Mesenchymal stem cell (in vitro differentiated cells and primary cell): ENCODE data around the gene STOX1.

Source experiments
- DNase-seq: peaks from one replicate; pipeline ENCODE4 v3.0.0-alpha.2; 2013
- H2AFZ ChIP-seq: one replicate; pipeline ENCODE4 v1.6.1; 2013; ENCODE audit warnings: low read depth, mild to moderate bottlenecking, control low read depth, inconsistent platforms, low read length, moderate library complexity
- H2AK5ac ChIP-seq: 2 replicates; pipeline ENCODE4 v1.6.1; 2013; ENCODE audit warnings: low read length, moderate library complexity, mild to moderate bottlenecking, inconsistent platforms; ENCODE audit not compliant: severe bottlenecking
- H2BK120ac ChIP-seq: one replicate; pipeline ENCODE4 v1.6.1; 2013; ENCODE audit warnings: low read depth, mild to moderate bottlenecking, inconsistent platforms, low read length, moderate library complexity
- H2BK12ac ChIP-seq, 2 experiments: one replicate each; pipeline ENCODE4 v1.6.1; 2013; ENCODE audit warnings: inconsistent platforms in 2 of 2, low read length in 2 of 2, mild to moderate bottlenecking in 2 of 2, moderate library complexity in 2 of 2, control low read depth in 1 of 2
- H2BK15ac ChIP-seq: one replicate; pipeline ENCODE4 v1.6.1; 2013; ENCODE audit warnings: mild to moderate bottlenecking, low read depth, inconsistent platforms; ENCODE audit not compliant: poor library complexity, severe bottlenecking
- H2BK5ac ChIP-seq: 2 replicates; pipeline ENCODE4 v1.6.1; 2013; ENCODE audit warnings: low read depth, mild to moderate bottlenecking, low read length, control low read depth, inconsistent platforms; ENCODE audit not compliant: poor library complexity, severe bottlenecking
- H3K14ac ChIP-seq, 2 experiments: one replicate each; pipeline ENCODE4 v1.6.1; 2013; ENCODE audit warnings: inconsistent platforms in 2 of 2, low read length in 2 of 2, control low read depth in 1 of 2, mild to moderate bottlenecking in 1 of 2, moderate library complexity in 1 of 2
- H3K18ac ChIP-seq, 2 experiments: one replicate each; pipeline ENCODE4 v1.6.1; 2013; ENCODE audit warnings: inconsistent platforms in 2 of 2, low read length in 2 of 2, control low read depth in 1 of 2, low read depth in 1 of 2, mild to moderate bottlenecking in 1 of 2
- H3K23ac ChIP-seq, 2 experiments: one replicate each; pipeline ENCODE4 v1.6.1; 2013; ENCODE audit warnings: inconsistent platforms in 2 of 2, low read length in 2 of 2, mild to moderate bottlenecking in 2 of 2, moderate library complexity in 2 of 2, control low read depth in 1 of 2
- H3K27ac ChIP-seq: 2 replicates; pipeline ENCODE4 v1.5.1; 2013; ENCODE audit warnings: mild to moderate bottlenecking, moderate library complexity, low read length, control low read depth, inconsistent platforms; ENCODE audit not compliant: poor library complexity, severe bottlenecking
- H3K27me3 ChIP-seq, 2 experiments: 2 replicates each; pipeline versions ENCODE4 v1.6.1 to v1.7.0; 2013; ENCODE audit warnings: low read length in 2 of 2, mild to moderate bottlenecking in 2 of 2, moderate library complexity in 2 of 2, control low read depth in 1 of 2, inconsistent platforms in 1 of 2; ENCODE audit not compliant: control insufficient read depth in 1 of 2, insufficient read depth in 1 of 2
- H3K36me3 ChIP-seq, 2 experiments: 2 replicates each; pipeline versions ENCODE4 v1.6.1 to v1.7.0; 2013; ENCODE audit warnings: low read length in 2 of 2, control low read depth in 1 of 2, inconsistent platforms in 1 of 2, low read depth in 1 of 2, mild to moderate bottlenecking in 1 of 2; ENCODE audit not compliant: insufficient read depth in 2 of 2, control insufficient read depth in 1 of 2
- H3K4ac ChIP-seq, 2 experiments: one replicate each; pipeline ENCODE4 v1.6.1; 2013; ENCODE audit warnings: inconsistent platforms in 2 of 2, low read length in 2 of 2, mild to moderate bottlenecking in 2 of 2, moderate library complexity in 2 of 2, control low read depth in 1 of 2, low read depth in 1 of 2
- H3K4me1 ChIP-seq: 2 replicates; pipeline ENCODE4 v1.6.1; 2013; ENCODE audit warnings: low read depth, low read length, control low read depth; ENCODE audit not compliant: control insufficient read depth, insufficient read depth
- H3K4me2 ChIP-seq: 2 replicates; pipeline ENCODE4 v1.6.1; 2013; ENCODE audit warnings: low read length, mild to moderate bottlenecking, inconsistent platforms; ENCODE audit not compliant: poor library complexity, severe bottlenecking
- H3K4me3 ChIP-seq, 2 experiments: 2 replicates each; pipeline versions ENCODE4 v1.5.1 to v1.7.0; 2013; ENCODE audit warnings: low read length in 2 of 2, mild to moderate bottlenecking in 2 of 2, control low read depth in 1 of 2, low read depth in 1 of 2; ENCODE audit not compliant: insufficient read depth in 1 of 2
- H3K79me1 ChIP-seq: replicated peaks from 2 replicates; pipeline ENCODE4 v1.6.1; 2013; ENCODE audit warnings: mild to moderate bottlenecking, control low read depth, low read length, inconsistent platforms; ENCODE audit not compliant: poor library complexity, severe bottlenecking
- H3K9ac ChIP-seq: 2 replicates; pipeline ENCODE4 v1.7.0; 2013; ENCODE audit warnings: mild to moderate bottlenecking, low read length, moderate library complexity
- H3K9me3 ChIP-seq: 2 replicates; pipeline ENCODE4 v1.7.0; 2013; ENCODE audit warnings: mild to moderate bottlenecking, low read length; ENCODE audit not compliant: control insufficient read depth
- H4K8ac ChIP-seq: one replicate; pipeline ENCODE4 v1.6.1; 2013; ENCODE audit warnings: inconsistent platforms, mild to moderate bottlenecking, low read length, moderate library complexity
- H4K91ac ChIP-seq: one replicate; pipeline ENCODE4 v1.6.1; 2013; ENCODE audit warnings: mild to moderate bottlenecking, low read length, inconsistent platforms
- WGBS: methylation state at CpG from one replicate; pipeline ENCODE4 v1.1.7; 2013; ENCODE audit warnings: mixed read lengths; 5-methylcytosine and 5-hydroxymethylcytosine counted together

The STOX1 gene

GRCh38 chr10:68829521-68829920 is 2.2 kb downstream of the STOX1 start:
- no peak overlapping the region for H3K9ac ChIP-seq
- H2AFZ ChIP-seq, result no peak overlapping the region
- no peak overlapping the region for H3K4me2 ChIP-seq
- no peak overlapping the region for H4K8ac ChIP-seq
- no peak overlapping the region for H3K27ac ChIP-seq
- no peak overlapping the region for H2BK120ac ChIP-seq
- H3K4ac ChIP-seq, result no peak overlapping the region
- no peaks in the 10 kb centered on the region for H3K36me3 ChIP-seq
- no peak overlapping the region for H3K23ac ChIP-seq
- H2BK12ac ChIP-seq, result no peak overlapping the region
- no peaks in the 10 kb centered on the region for H3K79me1 ChIP-seq
- no peak overlapping the region for H2BK15ac ChIP-seq
- no peak overlapping the region for H4K91ac ChIP-seq
- no peaks in the 10 kb centered on the region for H3K9me3 ChIP-seq
- peaks cover 12% of the 10 kb centered on the region for H3K4me1 ChIP-seq
- no peak overlapping the region for H3K4me3 ChIP-seq
- H3K27me3 ChIP-seq, result peaks cover 20 to 52% of the 10 kb centered on the region in 2 experiments
- H2AK5ac ChIP-seq, result no peak overlapping the region
- no peak for DNase-seq
- no peak overlapping the region for H3K18ac ChIP-seq
- no peak overlapping the region for H2BK5ac ChIP-seq
- H3K14ac ChIP-seq, result no peak overlapping the region
- WGBS, result 93% methylated on average over 4 of the region's 6 CpGs

DNA sequence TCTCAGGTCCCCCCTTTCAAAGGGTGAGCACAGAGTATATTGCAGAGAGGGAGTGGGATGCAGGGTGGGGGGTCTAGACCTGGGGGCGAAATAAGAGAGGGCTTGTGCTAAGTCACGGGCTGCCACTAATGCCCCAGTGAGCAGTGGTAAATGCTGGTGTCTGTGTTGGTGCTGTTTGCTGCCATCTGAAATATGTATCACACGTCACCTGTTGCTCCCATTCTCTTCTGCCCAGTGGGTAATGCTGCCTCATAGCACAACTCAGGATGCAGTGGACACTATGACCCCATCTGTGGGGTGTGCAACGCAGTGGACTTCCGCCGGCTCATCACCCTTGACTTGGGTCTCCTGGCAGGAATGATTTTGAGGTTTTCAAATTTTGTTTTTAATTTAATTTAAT is 2.6 kb downstream of the STOX1 start:
- Histone ChIP-seq H3K4me1 (peaks cover 12% of the 10 kb centered on the region), H3K4me3 (no peak overlapping the region), H2BK120ac (no peak overlapping the region), H2AK5ac (no peak overlapping the region), H4K91ac (no peak overlapping the region), H3K27ac (no peak overlapping the region), H3K9ac (no peak overlapping the region), H2BK12ac (no peak overlapping the region), H3K18ac (no peak overlapping the region), H3K27me3 (peaks cover 20 to 49% of the 10 kb centered on the region in 2 experiments), H3K14ac (no peak overlapping the region), H3K23ac (no peak overlapping the region), H3K4me2 (no peak overlapping the region), H3K36me3 (no peaks in the 10 kb centered on the region), H3K4ac (no peak overlapping the region), H4K8ac (no peak overlapping the region), H3K79me1 (no peaks in the 10 kb centered on the region), H3K9me3 (no peaks in the 10 kb centered on the region), H2BK5ac (no peak overlapping the region), H2AFZ (no peak overlapping the region), H2BK15ac (no peak overlapping the region)
- DNase-seq, result no peak
- WGBS, result 93% methylated on average over 6 of the region's 6 CpGs

- no peak overlapping the region for H2BK5ac ChIP-seq
Measured at GRCh38 chr10:68831961-68832455, 4.7 kb downstream of the STOX1 start.

GRCh38 chr10:68832601-68833000 is 5.3 kb downstream of the STOX1 start:
- Histone ChIP-seq H2BK5ac (no peak overlapping the region), H3K14ac (no peak overlapping the region), H3K18ac (no peak overlapping the region), H2AFZ (no peak overlapping the region), H2AK5ac (no peak overlapping the region), H3K4ac (no peak overlapping the region), H3K23ac (no peak overlapping the region), H3K4me3 (no peak overlapping the region), H3K27me3 (peaks cover 18 to 47% of the 10 kb centered on the region in 2 experiments), H3K9me3 (no peaks in the 10 kb centered on the region), H4K91ac (no peak overlapping the region), H3K9ac (no peak overlapping the region), H3K27ac (no peak overlapping the region), H3K4me1 (peaks cover 5% of the 10 kb centered on the region), H2BK15ac (no peak overlapping the region), H3K36me3 (no peaks in the 10 kb centered on the region), H2BK120ac (no peak overlapping the region), H3K4me2 (peak overlapping the region; percentile 5), H2BK12ac (no peak overlapping the region), H3K79me1 (no peaks in the 10 kb centered on the region), H4K8ac (no peak overlapping the region)
- WGBS, result 88% methylated on average over 4 of the region's 4 CpGs
- no peak for DNase-seq

More at GRCh38 chr10:68831961-68832455, 4.7 kb downstream of the STOX1 start:
- Histone ChIP-seq H4K91ac (no peak overlapping the region), H2BK120ac (no peak overlapping the region), H3K14ac (no peak overlapping the region), H2BK15ac (no peak overlapping the region), H2AFZ (no peak overlapping the region), H2BK12ac (no peak overlapping the region), H3K79me1 (no peaks in the 10 kb centered on the region), H3K9ac (no peak overlapping the region), H3K18ac (no peak overlapping the region), H4K8ac (no peak overlapping the region), H3K27me3 (peaks cover 18 to 48% of the 10 kb centered on the region in 2 experiments), H2AK5ac (no peak overlapping the region), H3K4ac (no peak overlapping the region), H3K27ac (no peak overlapping the region), H3K9me3 (no peaks in the 10 kb centered on the region), H3K4me1 (peaks cover 7% of the 10 kb centered on the region), H3K4me3 (no peak overlapping the region), H3K23ac (no peak overlapping the region), H3K36me3 (no peaks in the 10 kb centered on the region), H3K4me2 (no peak overlapping the region)
- DNase-seq, result no peak
- WGBS, result 82% methylated on average over 5 of the region's 5 CpGs
